COLO668 (cell line): ENCODE data around the gene COX10.
"Not testable (repeated sequence)": the region's sequence is repeated elsewhere in the genome, so short reads cannot be mapped to it uniquely, and the experiment has no call there.

ENCODE experiments used
- DNase-seq: peaks from one replicate; lab custom pipeline; 2025; ENCODE audit not compliant: unreplicated experiment; lab: John Stamatoyannopoulos, UW

Gene COX10

DNA sequence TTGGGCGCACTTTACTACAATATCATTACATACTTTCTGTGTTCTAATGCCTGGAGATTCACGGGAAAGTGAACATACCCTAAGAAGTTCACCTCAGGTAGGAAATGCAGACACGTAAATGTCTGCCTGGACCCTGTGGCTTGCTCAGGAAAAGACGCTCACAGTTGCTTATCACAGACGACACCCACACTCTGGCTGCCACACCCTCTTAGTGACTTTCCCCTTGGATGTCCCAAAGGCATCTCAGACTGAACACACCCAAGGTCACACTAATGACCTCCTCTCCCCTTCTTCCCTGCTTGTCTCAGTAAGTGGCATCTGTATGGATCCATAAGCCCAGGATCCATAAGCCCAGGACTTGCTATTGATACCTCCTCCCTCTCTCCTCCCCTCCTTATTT, 134.8 kb downstream of the COX10 start:
- DNase-seq = no peak

DNA sequence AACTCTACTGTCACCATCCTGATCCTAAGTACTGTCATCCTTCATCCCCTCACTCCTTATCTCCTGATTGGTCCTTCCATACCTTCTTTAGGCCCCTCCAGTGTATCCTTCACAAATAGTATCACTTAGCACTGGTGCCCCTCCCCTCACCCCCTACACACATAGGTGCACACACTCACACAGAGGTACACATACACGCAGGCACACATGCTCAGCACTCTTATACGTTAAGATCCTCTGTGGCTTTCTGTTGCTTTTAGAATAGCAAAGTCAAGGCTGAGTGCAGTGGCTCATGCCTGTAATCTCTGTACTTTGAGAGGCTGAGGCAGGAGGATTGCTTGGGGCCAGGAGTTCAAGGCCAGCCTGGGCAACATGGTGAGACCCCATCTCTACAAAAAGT, 135.2 kb downstream of the COX10 start:
- DNase-seq = no peak

DNA sequence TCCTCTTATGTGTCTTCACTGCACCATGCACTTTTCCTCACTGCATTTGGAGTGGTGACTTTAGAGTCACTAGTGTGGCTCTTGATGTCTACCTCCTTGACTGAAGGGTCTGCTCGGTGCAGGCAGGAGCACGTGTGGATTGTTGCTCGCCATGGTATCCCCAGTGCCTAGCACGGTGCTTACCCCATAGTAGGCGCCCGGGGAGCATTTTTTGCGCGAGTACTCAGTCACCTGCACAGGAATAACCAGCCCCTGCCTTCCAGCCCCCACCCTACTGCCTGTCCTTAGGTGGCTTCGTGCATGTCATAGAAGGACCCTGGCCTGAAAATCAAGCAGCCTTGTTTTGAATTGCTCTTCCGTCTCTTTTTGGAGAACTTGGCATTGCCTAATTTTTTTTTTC, 136.1 kb downstream of the COX10 start:
- no peak for DNase-seq

DNA sequence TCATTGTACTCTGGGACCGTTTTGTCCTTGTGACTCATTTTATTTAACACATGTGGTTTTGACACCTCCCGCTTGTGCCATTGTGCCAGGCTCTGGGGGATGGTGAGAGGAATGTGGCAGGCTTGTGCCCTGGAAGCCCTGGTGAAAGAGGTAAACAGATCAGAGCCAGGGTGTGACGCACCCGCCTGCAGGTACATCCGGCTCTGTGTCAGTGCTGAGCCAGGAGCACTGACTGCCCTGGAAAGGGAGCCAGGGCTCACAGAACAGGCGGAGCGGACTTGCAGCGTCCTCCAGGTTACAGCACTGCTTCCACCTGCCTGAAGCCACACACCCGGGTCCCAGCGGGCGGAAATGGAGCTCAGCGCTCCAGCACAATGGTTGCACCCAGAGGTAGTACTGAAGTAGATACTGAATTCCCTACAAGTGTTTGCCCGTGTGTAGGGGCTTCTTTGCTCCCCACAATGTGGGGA, 136.7 kb downstream of the COX10 start:
- DNase-seq = no peak

DNA sequence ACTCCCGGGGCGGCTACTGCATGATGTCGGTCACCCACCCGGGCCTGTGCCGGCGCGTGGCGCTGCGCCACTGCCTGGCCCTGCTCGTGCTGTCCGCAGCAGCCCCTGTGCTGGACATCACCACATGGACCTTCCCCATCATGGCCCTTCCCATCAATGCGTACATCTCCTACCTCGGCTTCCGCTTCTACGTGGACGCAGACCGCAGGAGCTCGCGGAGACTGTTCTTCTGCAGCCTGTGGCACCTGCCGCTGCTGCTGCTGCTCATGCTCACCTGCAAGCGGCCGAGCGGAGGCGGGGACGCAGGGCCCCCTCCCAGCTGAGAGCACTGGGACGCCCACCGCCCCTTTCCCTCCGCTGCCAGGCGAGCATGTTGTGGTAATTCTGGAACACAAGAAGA, 137.6 kb downstream of the COX10 start:
- no peak for DNase-seq

DNA sequence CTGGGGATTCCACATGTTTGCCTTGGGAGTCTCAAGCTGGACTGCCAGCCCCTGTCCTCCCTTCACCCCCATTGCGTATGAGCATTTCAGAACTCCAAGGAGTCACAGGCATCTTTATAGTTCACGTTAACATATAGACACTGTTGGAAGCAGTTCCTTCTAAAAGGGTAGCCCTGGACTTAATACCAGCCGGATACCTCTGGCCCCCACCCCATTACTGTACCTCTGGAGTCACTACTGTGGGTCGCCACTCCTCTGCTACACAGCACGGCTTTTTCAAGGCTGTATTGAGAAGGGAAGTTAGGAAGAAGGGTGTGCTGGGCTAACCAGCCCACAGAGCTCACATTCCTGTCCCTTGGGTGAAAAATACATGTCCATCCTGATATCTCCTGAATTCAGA, 138.5 kb downstream of the COX10 start:
- DNase-seq = no peak

DNA sequence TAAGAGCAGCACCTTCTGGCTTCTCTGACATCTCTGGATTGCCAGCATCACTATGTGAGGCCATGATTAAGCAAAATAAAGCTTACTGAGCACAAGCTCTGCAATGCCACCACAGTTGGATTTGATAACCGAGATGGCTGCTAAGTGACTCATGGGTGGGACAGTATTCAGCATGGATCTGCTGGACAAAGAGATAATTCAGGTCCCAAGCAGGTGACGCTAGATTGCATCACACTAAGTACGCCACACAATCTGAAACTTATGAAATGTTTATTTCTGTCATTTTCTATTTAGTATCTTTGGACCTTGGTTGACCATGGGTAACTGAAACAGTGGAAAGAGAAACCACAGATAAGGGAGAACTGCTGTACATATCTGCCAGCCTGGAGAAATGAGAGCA, 139.9 kb downstream of the COX10 start:
- no peak for DNase-seq

DNA sequence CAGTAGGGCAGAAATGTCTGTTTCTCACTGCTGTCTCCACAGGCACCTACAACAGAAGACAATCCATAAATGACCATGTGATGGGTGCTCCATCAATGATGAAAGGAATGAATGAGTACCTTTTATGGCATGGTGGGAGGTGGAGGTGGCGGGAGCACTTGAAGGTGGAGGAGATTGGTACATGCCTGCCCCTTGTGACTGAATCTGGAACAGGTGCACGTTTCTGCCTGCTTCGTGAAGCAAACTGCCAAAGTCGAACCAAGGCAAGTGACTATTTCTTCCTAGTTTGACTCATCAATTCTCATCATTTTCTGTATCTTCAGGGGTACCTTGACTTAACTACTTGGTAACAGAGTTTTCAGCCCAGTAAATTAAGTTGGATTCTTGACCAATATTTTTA, 141.9 kb downstream of the COX10 start:
- no peak for DNase-seq

DNA sequence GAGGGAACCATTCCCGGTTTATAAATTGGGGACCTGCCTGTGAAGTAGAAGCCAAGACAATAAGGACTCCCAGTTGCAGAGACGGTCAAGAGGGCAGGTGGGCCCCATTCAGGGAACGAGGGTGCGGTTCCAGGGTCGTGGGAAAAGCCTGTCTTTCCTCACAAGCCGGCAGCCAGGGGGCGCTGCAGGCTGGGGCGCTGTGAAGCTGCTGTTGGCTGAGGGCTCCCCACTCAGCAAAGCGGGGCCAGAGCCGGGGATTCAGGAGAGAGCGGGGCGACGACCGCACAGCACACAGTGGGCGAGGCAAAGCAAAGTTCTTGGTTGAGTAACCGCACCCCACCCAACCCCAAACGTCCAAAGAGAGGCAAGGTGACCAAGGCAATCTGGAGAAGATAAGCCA, 142.5 kb downstream of the COX10 start:
- DNase-seq = no peak

DNA sequence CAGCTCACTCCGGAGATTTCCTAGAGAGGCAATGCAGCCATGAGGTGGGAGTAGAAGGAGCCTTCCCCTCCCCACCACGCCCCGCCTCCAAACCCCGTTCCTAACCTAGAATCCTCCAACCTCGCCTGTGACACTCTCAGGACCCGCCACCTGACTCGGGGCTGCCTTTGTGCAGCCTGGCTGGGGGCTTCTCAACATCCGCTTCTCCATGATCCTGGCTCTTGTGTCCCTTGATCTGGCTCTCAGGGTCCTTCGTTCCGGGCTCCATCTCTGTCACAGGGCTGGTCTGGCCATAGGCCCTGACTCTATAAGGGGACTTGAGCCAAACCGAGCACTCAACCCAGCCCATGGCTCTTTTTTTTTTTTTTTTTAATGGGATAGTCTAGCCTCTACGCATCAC, 143.1 kb downstream of the COX10 start:
- DNase-seq = no peak

DNA sequence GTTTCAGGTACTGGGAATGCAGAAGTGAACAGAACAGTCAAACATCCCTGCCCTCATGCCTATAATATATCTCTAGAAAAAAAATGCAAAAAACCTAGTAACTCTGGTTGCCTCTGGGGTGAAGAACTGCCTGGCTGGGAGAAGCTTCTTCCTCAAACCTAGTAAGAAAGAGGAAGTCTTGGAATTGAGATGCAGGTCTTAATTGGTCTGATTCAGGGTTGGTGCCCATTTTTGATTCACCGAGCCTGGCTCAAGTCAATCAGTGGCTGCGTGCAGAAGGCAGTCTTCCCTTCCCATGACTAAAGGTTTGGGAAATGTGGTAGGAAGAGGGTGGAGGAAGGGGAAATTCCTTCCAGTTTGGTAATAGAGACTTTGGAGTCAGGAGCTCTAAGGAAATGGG, 145.0 kb downstream of the COX10 start:
- no peak for DNase-seq

DNA sequence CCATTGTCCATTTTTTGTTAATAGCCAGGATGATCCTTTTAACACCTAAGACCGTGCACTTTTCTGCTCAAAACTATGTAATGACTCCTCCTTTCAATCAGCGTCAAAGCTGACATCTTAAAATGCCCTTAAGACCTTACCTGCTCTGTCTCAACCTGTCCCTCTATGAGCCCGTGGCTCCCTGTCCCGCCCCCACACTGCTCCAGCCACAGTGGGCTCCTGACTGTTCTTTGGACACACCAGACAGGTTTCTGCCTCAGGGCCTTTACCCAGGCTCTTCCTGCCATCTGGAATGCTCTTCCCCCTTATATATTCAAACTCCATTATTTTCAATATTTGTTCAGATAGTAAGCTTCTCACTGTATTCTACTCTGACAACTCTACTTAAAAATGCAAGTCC, 153.3 kb downstream of the COX10 start:
- no peak for DNase-seq

DNA sequence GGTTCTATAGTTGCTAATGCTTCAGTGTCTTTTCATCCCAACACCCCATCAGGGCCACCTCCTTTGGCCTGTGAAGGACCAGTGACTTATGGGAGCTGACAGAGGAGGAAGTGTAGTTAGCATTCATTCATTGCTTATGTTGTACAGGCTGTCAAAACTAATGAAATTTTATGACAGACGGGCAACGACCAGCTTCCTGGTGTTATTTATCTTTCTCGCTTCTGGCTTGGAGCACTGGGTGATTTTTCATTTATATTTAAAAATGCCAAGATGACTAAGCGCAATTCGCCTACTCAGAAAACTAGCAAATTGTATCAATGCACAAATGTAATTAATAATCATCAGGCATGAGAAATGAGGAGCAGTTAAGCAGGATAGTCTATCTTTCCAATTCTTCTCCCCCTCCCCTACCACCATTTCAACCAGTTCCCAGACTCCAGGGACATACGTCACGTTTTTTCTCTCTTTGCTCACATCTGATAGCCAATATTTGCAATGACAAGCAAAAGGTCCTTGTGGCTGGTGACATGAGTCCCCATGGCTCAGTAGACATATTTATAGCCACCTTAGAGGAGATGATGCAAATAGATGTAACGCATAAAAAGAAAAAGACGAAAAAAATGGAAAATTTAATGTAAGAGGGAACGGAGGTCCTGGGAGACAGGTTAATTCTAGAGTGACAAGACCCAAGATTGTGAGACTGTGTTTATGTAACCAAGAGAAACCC, 156.1 kb downstream of the COX10 start:
- no peak for DNase-seq

DNA sequence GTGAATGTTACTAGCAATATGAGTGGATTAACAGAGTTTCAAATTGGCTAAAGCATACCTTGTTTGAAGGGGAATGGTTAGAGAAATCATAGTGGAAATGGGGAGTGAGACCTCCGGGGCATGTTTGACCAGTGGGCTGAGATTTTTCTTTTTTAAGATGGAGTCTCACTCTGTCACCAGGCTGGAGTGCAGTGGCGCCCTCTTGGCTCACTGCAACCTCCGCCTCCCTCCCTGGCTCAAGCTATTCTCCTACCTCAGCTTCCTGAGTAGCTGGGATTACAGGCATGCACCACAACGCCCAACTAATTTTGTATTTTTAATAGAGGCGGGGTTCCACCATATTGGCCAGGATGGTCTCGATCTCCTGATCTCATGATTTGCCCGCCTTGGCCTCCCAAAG, 157.7 kb downstream of the COX10 start:
- no peak for DNase-seq

DNA sequence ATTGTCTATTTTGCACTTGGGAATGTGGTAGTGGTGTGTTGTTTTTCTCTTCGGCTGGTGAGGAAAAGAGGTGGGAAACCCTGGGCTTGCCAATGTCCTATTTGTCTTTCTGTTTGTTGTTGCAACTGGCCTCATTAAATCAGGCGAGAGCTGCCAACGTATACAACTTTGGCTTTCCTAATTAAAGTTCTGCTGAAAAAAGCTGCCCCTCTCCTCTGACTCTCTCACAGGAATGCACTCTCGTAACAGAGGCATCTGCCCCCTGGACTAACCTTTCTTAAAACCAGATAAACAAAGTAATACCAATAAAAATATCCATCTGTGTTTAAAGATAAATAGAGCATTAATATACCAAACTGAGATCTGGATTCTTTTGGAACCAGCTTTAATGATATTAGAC, 159.6 kb downstream of the COX10 start:
- no peak for DNase-seq

DNA sequence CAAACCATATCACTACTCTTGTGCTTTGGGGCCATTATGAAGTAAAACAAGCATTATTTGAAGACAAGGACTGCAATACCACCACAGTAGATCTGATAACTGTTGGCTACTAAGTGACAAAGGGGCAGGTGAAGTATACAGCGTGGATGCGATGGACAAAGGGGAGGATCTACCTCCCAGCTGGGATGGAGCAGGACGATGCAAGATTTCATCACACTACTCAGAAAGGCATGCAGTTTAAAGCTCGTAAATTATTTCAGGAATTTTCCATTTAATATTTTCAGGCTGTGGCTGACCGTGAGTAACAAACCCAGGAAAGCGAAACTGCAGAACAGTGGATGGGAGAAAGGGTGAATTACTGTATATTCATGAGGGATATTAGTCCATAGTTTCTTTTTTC, 161.9 kb downstream of the COX10 start:
- not testable (repeated sequence) for DNase-seq

DNA sequence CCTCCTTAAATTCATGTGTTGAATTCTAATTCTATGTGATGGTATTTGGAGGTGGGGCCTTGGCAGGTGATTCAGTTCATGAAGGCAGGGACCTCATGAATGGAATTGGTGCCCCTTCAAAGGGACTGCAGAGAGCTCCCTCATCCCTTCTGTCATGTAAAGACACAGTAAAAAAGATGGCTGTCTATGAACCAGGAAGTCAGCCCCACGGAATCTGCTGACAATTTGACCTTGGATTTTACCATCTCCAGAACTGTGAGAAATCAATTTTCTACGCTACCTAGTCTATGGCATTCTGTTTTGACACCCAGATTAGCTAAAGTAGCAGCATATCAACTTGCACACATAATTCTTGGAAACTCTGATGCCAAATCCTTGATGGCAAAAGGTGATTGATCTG, 165.7 kb downstream of the COX10 start:
- DNase-seq = not testable (repeated sequence)

DNA sequence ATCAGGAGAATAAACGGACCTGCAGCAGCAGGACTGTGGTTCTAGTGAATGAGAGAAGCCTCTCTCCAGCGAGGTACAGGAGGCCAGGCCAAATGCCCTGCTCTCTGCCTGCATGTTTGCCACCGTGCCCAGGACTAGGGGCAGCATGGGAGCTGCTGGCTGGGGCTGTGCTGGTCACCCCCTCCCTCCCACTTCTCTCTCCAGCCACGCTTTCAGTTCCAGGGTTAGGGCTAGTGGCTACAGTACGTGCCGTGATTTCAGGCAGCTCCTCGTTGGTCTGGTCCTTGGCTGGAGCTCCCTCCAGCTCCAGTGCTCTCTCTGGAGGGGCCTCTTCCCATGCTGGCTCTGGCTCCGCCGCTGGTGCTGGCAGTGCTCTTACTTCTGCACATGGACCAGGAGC, 166.7 kb downstream of the COX10 start:
- not testable (repeated sequence) for DNase-seq

DNA sequence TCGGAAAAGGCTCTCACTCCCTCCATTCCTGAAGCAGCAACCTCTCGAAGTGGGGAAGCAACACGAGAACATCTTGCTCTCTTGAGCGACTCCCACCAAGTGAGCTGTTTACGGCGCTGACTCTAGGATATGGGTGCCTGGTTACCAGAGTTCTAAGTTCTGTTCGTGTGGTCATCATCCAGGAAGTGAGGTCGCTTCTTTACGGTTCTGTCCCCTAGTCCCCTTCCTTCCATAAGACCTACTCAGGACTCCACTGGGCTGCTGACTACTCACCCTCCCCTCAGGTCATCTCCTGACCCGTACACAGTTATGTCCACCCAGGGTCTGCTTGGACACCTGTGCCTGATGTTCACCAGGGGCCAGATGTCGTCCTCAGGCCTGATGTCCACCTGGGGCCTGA, 167.5 kb downstream of the COX10 start, which contains the start of gene CDRT15:
Gene CDRT15 (minus strand): TSS at position 101 of the 400 bp plus-strand sequence. CDS start 29 bp downstream, at position 72.
- not testable (repeated sequence) for DNase-seq

DNA sequence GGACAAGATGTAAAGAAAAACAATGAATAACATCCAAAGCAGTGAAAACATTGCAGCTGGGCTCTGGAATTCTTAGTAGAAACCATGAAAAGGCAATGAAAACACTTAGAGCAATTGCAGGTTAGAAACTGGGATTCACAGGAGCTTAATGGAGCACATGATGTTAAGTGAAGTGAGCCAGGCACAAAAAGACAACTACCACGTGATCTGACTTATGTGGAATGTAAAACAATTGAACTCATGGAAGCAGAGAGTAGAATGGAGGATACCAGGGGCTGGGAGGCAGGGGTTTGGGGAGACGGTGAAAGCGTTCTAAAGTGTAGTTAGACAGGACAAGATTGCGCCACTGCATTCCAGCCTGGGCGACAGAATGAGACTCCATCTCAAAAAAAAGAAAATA, 170.0 kb downstream of the COX10 start:
- not testable (repeated sequence) for DNase-seq

DNA sequence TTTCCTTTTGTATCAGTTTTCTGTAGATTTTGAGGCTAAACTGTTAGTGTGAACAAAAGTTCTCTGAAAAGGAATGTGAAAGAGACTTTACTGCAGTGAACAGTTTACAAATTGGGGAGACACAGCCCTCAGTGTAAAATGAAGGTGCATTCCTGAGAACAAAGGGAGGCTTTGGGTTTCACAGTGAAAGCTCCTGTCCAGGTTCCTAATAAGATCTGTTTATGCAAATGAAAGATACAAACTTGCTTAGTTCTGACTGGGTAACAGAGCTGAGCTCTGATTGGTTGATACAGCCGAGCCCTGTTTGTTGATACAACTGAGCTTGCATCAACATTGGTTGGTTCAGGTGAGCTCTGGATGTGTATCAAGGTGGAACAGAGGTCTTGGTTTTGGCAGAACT, 175.7 kb downstream of the COX10 start:
- no peak for DNase-seq

DNA sequence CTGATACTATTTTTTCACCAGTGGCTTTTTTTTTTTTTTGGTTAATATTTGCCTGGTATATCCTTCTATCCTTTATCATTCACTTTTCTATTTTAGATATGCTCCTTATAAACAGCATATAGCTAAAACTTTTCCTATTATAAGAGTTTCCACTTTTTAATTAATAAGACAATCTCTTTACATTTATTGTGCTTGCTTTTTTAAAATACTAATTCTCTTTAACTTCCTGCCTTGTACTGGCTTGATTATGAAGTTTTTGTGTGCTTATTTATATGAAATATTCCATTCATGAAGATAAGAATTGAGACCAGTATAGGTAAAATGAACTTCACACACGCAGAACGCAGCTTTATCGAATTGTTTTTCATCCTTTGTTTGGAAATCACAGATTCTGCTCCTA, 176.3 kb downstream of the COX10 start:
- no peak for DNase-seq
